K562 (cell line): ENCODE results near the gene AP3M1. TPM values are rescaled to one million over a fixed set of nuclear protein-coding genes. Genes with fewer than 3 reads are reported as not detected.
A peak's percentile ranks its signal among the peaks of the same experiment; 100 is the strongest.

Experiments
- ATAC-seq: fragments of 200-7000 bp; cut with Tn5 transposase; 3 replicates; pipeline ENCODE4 v1.9.1; 2020; ENCODE audit warnings: moderate library complexity
- BruUV-seq: library from RNA; stranded (reverse); fragments of 400-500 nt; replicated peaks from 2 replicates; lab custom pipeline; 2021; lab: Mats Ljungman, UMichigan
- CTCF ChIA-PET: fragments of 300-600 bp; formaldehyde crosslinking; extraction: SDS; loops from one replicate; lab custom pipeline; 2021; ENCODE audit warnings: low intra/inter-chr PET ratio; lab: Yijun Ruan, JAX
- POLR2A ChIA-PET: fragments of 300-600, 350-650 bp; sonication (Branson Sonifier 250); formaldehyde crosslinking; extraction: SDS; loops from one replicate; lab custom pipeline; 2021; ENCODE audit warnings: antibody characterized with exemption, inconsistent platforms; lab: Yijun Ruan, JAX
- DNase-seq, 4 experiments: peaks; one replicate each; pipeline versions ENCODE4 v3.0.0 to v3.0.0-alpha.2; 2011 to 2018; ENCODE audit warnings: low spot score in 3 of 4, mixed read lengths in 3 of 4; ENCODE audit errors: extremely low read depth in 1 of 4
- FAIRE-seq: peaks from 2 replicates; lab custom pipeline; 2011; peaks lifted over from hg19 to GRCh38; lab: Jason Lieb, UNC
- H2AFZ ChIP-seq: 2 replicates; pipeline ENCODE4 v1.6.0; 2011; ENCODE audit warnings: low read depth, low read length, control low read depth, inconsistent platforms
- H3K27ac ChIP-seq: fragments of 200-600 bp; 3 replicates; pipeline ENCODE4 v1.8.0; 2011; ENCODE audit warnings: low read depth, mild to moderate bottlenecking, control low read depth, inconsistent platforms, low read length, moderate library complexity, mixed read lengths; ENCODE audit errors: extremely low read depth
- H3K27me3 ChIP-seq, 2 experiments: fragments of 300-600 bp in 1 of 2; 2 replicates in 1 of 2; 3 replicates in 1 of 2; pipeline versions ENCODE4 v1.6.0 to v1.8.0; 2011; ENCODE audit warnings: inconsistent platforms in 2 of 2, low read length in 2 of 2, mild to moderate bottlenecking in 1 of 2, mixed read lengths in 1 of 2, moderate library complexity in 1 of 2; ENCODE audit not compliant: control insufficient read depth in 2 of 2, insufficient read depth in 2 of 2
- H3K36me3 ChIP-seq: fragments of 300-600 bp; 3 replicates; pipeline ENCODE4 v1.8.0; 2011; ENCODE audit warnings: mild to moderate bottlenecking, low read length, inconsistent platforms; ENCODE audit not compliant: control insufficient read depth, insufficient read depth
- H3K4me1 ChIP-seq, 2 experiments: fragments of 200-600 bp in 1 of 2; replicated peaks in 1 of 2; 2 replicates in 1 of 2; 3 replicates in 1 of 2; pipeline versions ENCODE4 v1.5.1 to v1.8.0; 2011; ENCODE audit warnings: inconsistent platforms in 2 of 2, low read length in 2 of 2, mild to moderate bottlenecking in 1 of 2, mixed read lengths in 1 of 2, moderate library complexity in 1 of 2; ENCODE audit not compliant: control insufficient read depth in 2 of 2, insufficient read depth in 2 of 2
- H3K4me2 ChIP-seq: 2 replicates; pipeline ENCODE4 v1.6.1; 2011; ENCODE audit warnings: low read length, control low read depth, inconsistent platforms, mixed read lengths; ENCODE audit not compliant: insufficient read depth
- H3K4me3 ChIP-seq: fragments of 200-600 bp; sonication (generic), shearing (Covaris generic); 2 replicates; pipeline ENCODE4 v1.5.1; 2016; ENCODE audit warnings: control low read depth, inconsistent platforms
- H3K79me2 ChIP-seq: fragments of 200-600 bp; 3 replicates; pipeline ENCODE4 v1.8.0; 2011; ENCODE audit warnings: low read length, inconsistent platforms; ENCODE audit not compliant: control insufficient read depth, insufficient read depth
- H3K9ac ChIP-seq, 2 experiments: 2 replicates each; pipeline versions ENCODE4 v1.6.0 to v1.6.1; 2011; ENCODE audit warnings: low read depth in 2 of 2, low read length in 2 of 2, control low read depth in 1 of 2, inconsistent platforms in 1 of 2, mild to moderate bottlenecking in 1 of 2, mixed read lengths in 1 of 2; ENCODE audit not compliant: insufficient read depth in 1 of 2
- H3K9me1 ChIP-seq: one replicate; pipeline ENCODE4 v1.6.0; 2011; ENCODE audit warnings: inconsistent platforms, mild to moderate bottlenecking, low read length, moderate library complexity; ENCODE audit not compliant: control insufficient read depth, insufficient read depth
- H3K9me3 ChIP-seq: replicated peaks from 2 replicates; pipeline ENCODE4 v1.5.1; 2011; ENCODE audit warnings: low read depth, low read length, inconsistent platforms; ENCODE audit not compliant: control insufficient read depth, insufficient read depth
- H4K20me1 ChIP-seq: replicated peaks from 2 replicates; pipeline ENCODE4 v1.6.1; 2011; ENCODE audit warnings: low read length, inconsistent platforms, mixed read lengths; ENCODE audit not compliant: control insufficient read depth, insufficient read depth
- C11orf30 ChIP-seq: fragments of 450-650 bp; IDR thresholded peaks from 2 replicates; pipeline ENCODE4 v1.6.1; 2016; ENCODE audit warnings: low read depth, mild to moderate bottlenecking
- CBFA2T2 ChIP-seq: fragments of 450-650 bp; conservative IDR thresholded peaks from 2 replicates; pipeline ENCODE4 v1.6.1; 2017; ENCODE audit warnings: mild to moderate bottlenecking
- JUNB ChIP-seq: fragments of 450-650 bp; formaldehyde crosslinking; conservative IDR thresholded peaks from 2 replicates; pipeline ENCODE4 v1.4.0; 2020; ENCODE audit warnings: mild to moderate bottlenecking
- MAFK ChIP-seq: IDR thresholded peaks from 2 replicates; pipeline ENCODE4 v1.6.1; 2011; ENCODE audit warnings: low read length, improper control_type of control experiment
- ZNF316 ChIP-seq: fragments of 450-650 bp; IDR thresholded peaks from 2 replicates; pipeline ENCODE4 v1.6.1; 2016
- WGBS: fragments of 100-300 bp; shearing (Covaris generic); methylation state at CpG from one replicate; pipeline ENCODE4 v1.1.6; 2016; ENCODE audit warnings: low coverage, mixed read lengths; ENCODE audit not compliant: insufficient coverage; ENCODE audit errors: missing lambda C conversion rate; 5-methylcytosine and 5-hydroxymethylcytosine counted together
- in situ Hi-C: fragments of 300-500 bp; cut with MboI; formaldehyde crosslinking; loops from 4 replicates; pipeline ENCODE4 v1.15.0; 2018; ENCODE audit warnings: inconsistent platforms, mixed read lengths
- intact Hi-C: fragments of 100-400 bp; cut with micrococcal nuclease; formaldehyde crosslinking; loops from 2 replicates; pipeline ENCODE4 v1.14.2; 2022
- polyA plus RNA-seq, 8 experiments: library from polyadenylated mRNA; depleted of rRNA in 4 of 8; stranded (reverse) in 5 of 8; unstranded in 3 of 8; fragments of >200 nt; fragmentation: Nextera tagmentation in 2 of 8; fragmentation: Illumina TruSeq in 1 of 8; extraction: Ambion mirVana in 2 of 8; extraction: Trizol in 1 of 8; gene quantifications; 2 replicates each; pipeline versions ENCODE4 v1.2.1 to v1.2.3, GENCODE V29; 2011 to 2014; ENCODE audit warnings: inconsistent platforms in 1 of 8, missing spikeins in 1 of 8
- total RNA-seq, 7 experiments: library from RNA; depleted of rRNA in 6 of 7; stranded (reverse); fragments of >200 nt in 6 of 7; fragmentation: Illumina TruSeq in 2 of 7; extraction: Trizol in 2 of 7; gene quantifications; 2 replicates each; pipeline versions ENCODE4 v1.2.1 to v1.2.3, GENCODE V29; 2011 to 2021; ENCODE audit warnings: low replicate concordance in 1 of 7

The AP3M1 gene
- total and polyA plus RNA-seq, 9 of the 15 experiments (the other 6 are each of a cell fraction or from before 2014, with no cell fraction given): 44.3 to 135 (median 67.6) TPM

- FAIRE-seq (no peak), DNase-seq (no peak), ATAC-seq (no peak)
- ChIA-PET CTCF (no interaction called here), POLR2A (interaction anchor here (1.0 to 1.7 kb wide), 3 partner anchors 8 to 18 kb away, joined by 3 to 8 read pairs (median 5); no protein-coding TSS in a partner anchor)
- Histone ChIP-seq H2AFZ (no peak overlapping the region), H3K27ac (0 out of 3 replicates have a peak overlapping the region, but pooled peaks have one; percentile 18), H3K9me3 (no peaks in the 10 kb centered on the region), H3K79me2 (peaks cover 5% of the 10 kb centered on the region; the same call in 1 of the 3 replicates), H3K4me1 (peaks cover 0 to 4% of the 10 kb centered on the region in 2 experiments; a peak in 1 of 5 replicates), H3K4me2 (no peak overlapping the region), H4K20me1 (no peaks in the 10 kb centered on the region), H3K36me3 (peaks cover 83% of the 10 kb centered on the region), H3K27me3 (no peaks in the 10 kb centered on the region), H3K9ac (no peak overlapping the region), H3K4me3 (no peak overlapping the region), H3K9me1 (no peaks in the 10 kb centered on the region)
- 86% methylated on average over 3 of the region's 3 CpGs for WGBS
- in situ Hi-C loops (no loop called here), intact Hi-C loops (no loop called here)
- TF ChIP-seq JUNB (CRISPR knock-in tag) (no peak), MAFK (peak; percentile 42; the same call in 1 of the 2 replicates), C11orf30 (peak; percentile 79), ZNF316 (peak; percentile 92)
- BruUV-seq: no TSS peak
Observed at GRCh38 chr10:74135452-74135851, 15.2 kb downstream of the AP3M1 start.

DNA sequence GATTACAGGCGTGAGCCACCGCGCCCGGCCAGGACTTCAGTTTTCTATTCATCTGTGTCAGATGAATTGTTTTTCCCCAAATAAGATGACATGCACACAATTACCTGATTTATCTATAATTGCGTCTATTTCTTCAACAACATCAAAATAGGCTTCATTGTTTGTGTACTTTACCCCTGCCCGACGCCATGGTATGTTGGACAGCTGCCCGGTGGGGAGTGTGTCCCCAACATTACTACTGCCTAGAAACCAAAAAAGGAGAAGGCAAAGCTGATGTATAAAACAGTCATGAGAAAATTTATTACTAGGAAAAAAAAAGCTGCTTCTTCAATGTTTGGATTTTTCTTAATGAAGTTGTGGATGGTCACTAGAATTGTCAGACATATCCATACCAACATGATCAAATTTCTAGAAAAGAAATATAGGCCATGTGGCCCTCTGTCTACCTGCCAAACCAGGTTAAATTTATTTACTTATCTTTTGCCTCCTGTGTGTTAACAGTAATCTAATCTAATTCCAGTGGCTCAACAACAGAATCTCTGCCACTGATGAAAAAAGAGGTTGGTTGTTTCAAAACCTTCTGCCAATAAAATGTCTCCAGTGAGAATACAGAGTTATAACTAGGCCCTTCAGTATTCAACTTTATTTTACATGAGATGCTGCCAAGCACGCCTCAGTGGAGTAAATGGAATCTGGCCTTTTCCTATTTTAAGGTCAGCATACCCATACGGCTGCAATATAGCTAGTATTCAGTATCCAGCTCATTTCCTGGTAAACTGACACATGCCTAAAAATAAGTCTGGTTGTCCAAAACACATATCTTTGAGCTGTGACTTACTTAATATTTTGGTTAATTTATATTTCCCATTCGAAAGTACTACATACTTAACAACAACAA is 16.5 kb downstream of the AP3M1 start:
- H2AFZ ChIP-seq: no peak overlapping the region
- 97% methylated on average over 11 of the region's 11 CpGs for whole genome bisulfite sequencing
- H3K9me3 ChIP-seq: no peaks in the 10 kb centered on the region
- ChIA-PET POLR2A (interaction anchor here (0.6 to 1.7 kb wide), 10 partner anchors 9 to 960 kb away, joined by 3 to 8 read pairs (median 3); partner anchors contain the start of genes ADK and AP3M1), CTCF (no interaction called here)
- in situ Hi-C loops: no loop called here
- H3K79me2 ChIP-seq: no peaks in the 10 kb centered on the region
- no TSS peak for BruUV-seq
- intact Hi-C loops: no loop called here
- H3K27me3 ChIP-seq: no peaks in the 10 kb centered on the region
- DNase-seq (no peak), ATAC-seq (no peak), FAIRE-seq (no peak)
- no peaks in the 10 kb centered on the region for H3K9me1 ChIP-seq
- peaks cover 90% of the 10 kb centered on the region for H3K36me3 ChIP-seq
- no peaks in the 10 kb centered on the region for H3K4me1 ChIP-seq
- H4K20me1 ChIP-seq: no peaks in the 10 kb centered on the region
- H3K27ac ChIP-seq: no peak overlapping the region
- H3K4me2 ChIP-seq: no peak overlapping the region
- TF ChIP-seq CBFA2T2: no peak
- H3K4me3 ChIP-seq: no peak overlapping the region
- no peak overlapping the region for H3K9ac ChIP-seq
